Keratinocyte (primary cell): ENCODE measurements around the gene NAA35. TPM values are rescaled to one million over a fixed set of nuclear protein-coding genes. Genes with fewer than 3 reads are reported as not detected.
A peak's percentile ranks its signal among the peaks of the same experiment; 100 is the strongest.

Source experiments
- DNase-seq: peaks from one replicate; pipeline ENCODE4 v3.0.0-alpha.2; 2011; ENCODE audit warnings: low read depth, missing footprints, low spot score
- FAIRE-seq: peaks from 2 replicates; lab custom pipeline; 2011; peaks lifted over from hg19 to GRCh38; lab: Jason Lieb, UNC
- H2AFZ ChIP-seq: 2 replicates; pipeline ENCODE4 v1.6.0; 2012; ENCODE audit warnings: low read length, control low read depth, inconsistent platforms; ENCODE audit not compliant: control insufficient read depth
- H3K27ac ChIP-seq: 2 replicates; pipeline ENCODE4 v1.5.1; 2011; ENCODE audit warnings: low read length; ENCODE audit not compliant: control insufficient read depth, insufficient read depth
- H3K27me3 ChIP-seq: 3 replicates; pipeline ENCODE4 v1.6.0; 2011; ENCODE audit warnings: low read length; ENCODE audit not compliant: control insufficient read depth, insufficient read depth; ENCODE audit errors: extremely low read depth
- H3K36me3 ChIP-seq, 2 experiments: 2 replicates in 1 of 2; 3 replicates in 1 of 2; pipeline ENCODE4 v1.5.1; 2011; ENCODE audit warnings: low read length in 2 of 2, mild to moderate bottlenecking in 1 of 2; ENCODE audit not compliant: control insufficient read depth in 2 of 2, insufficient read depth in 2 of 2; ENCODE audit errors: extremely low read depth in 1 of 2
- H3K4me1 ChIP-seq: 3 replicates; pipeline ENCODE4 v1.5.1; 2011; ENCODE audit warnings: low read length; ENCODE audit not compliant: control insufficient read depth, insufficient read depth; ENCODE audit errors: extremely low read depth
- H3K4me2 ChIP-seq: 3 replicates; pipeline ENCODE4 v1.6.0; 2011; ENCODE audit warnings: low read depth, low read length; ENCODE audit not compliant: control insufficient read depth, insufficient read depth; ENCODE audit errors: extremely low read depth
- H3K4me3 ChIP-seq, 3 experiments: fragments of 200-600 bp in 1 of 3; sonication (generic) in 1 of 3; 2 replicates in 2 of 3; 3 replicates in 1 of 3; pipeline ENCODE4 v1.5.1; 2011 to 2016; ENCODE audit warnings: low read length in 3 of 3, mild to moderate bottlenecking in 3 of 3, control low read depth in 2 of 3, inconsistent platforms in 1 of 3, low read depth in 1 of 3, mixed read lengths in 1 of 3, mixed run types in 1 of 3, moderate library complexity in 1 of 3; ENCODE audit not compliant: control insufficient read depth in 2 of 3, insufficient read depth in 2 of 3; ENCODE audit errors: extremely low read depth in 1 of 3
- H3K79me2 ChIP-seq: 2 replicates; pipeline ENCODE4 v1.6.0; 2012; ENCODE audit warnings: low read length; ENCODE audit not compliant: control insufficient read depth, insufficient read depth
- H3K9ac ChIP-seq: 3 replicates; pipeline ENCODE4 v1.6.0; 2011; ENCODE audit warnings: low read length; ENCODE audit not compliant: control insufficient read depth, insufficient read depth; ENCODE audit errors: extremely low read depth
- H3K9me1 ChIP-seq: 3 replicates; pipeline ENCODE4 v1.6.0; 2011; ENCODE audit warnings: low read length; ENCODE audit not compliant: control insufficient read depth, insufficient read depth; ENCODE audit errors: extremely low read depth
- H3K9me3 ChIP-seq: 2 replicates; pipeline ENCODE4 v1.5.1; 2012; ENCODE audit warnings: low read depth, low read length; ENCODE audit not compliant: control insufficient read depth
- H4K20me1 ChIP-seq: 3 replicates; pipeline ENCODE4 v1.6.0; 2011; ENCODE audit warnings: low read length; ENCODE audit not compliant: control insufficient read depth, insufficient read depth; ENCODE audit errors: extremely low read depth
- CTCF ChIP-seq, 3 experiments: IDR thresholded peaks in 1 of 3; conservative IDR thresholded peaks in 1 of 3; optimal IDR thresholded peaks in 1 of 3; 2 replicates in 2 of 3; 3 replicates in 1 of 3; pipeline versions ENCODE3 to v1.5.1; 2011; ENCODE audit warnings: low read length in 3 of 3, mild to moderate bottlenecking in 3 of 3, moderate library complexity in 2 of 3, control low read depth in 1 of 3, inconsistent platforms in 1 of 3; ENCODE audit not compliant: insufficient read depth in 2 of 3; ENCODE audit errors: extremely low read depth in 1 of 3
- EZH2 ChIP-seq: IDR thresholded peaks from one replicate; pipeline ENCODE4 v1.6.1; 2012; ENCODE audit warnings: inconsistent platforms, mild to moderate bottlenecking, low read length, moderate library complexity
- dilution Hi-C: fragments of 300-500 bp; cut with MboI; formaldehyde crosslinking; loops from one replicate; pipeline ENCODE4 v1.7.0; 2020; ENCODE audit warnings: low sequenced_read_pairs; ENCODE audit not compliant: extremely low pct_ligation_motif_present
- polyA plus RNA-seq, 5 experiments: library from polyadenylated mRNA; depleted of rRNA in 3 of 5; stranded (reverse) in 3 of 5; stranded (forward) in 1 of 5; unstranded in 1 of 5; fragments of >200 nt; gene quantifications; 1 replicate in 1 of 5; 2 replicates in 3 of 5; 3 replicates in 1 of 5; pipeline versions ENCODE4 v1.2.1 to v1.2.3, GENCODE V29; 2011 to 2012; ENCODE audit warnings: missing spikeins in 2 of 5, low read depth in 1 of 5, low replicate concordance in 1 of 5

Gene NAA35
- polyA plus RNA-seq, 1 donor (not counting 4 experiments of a cell fraction or from before 2014, with no cell fraction given): 33.8 TPM

DNA sequence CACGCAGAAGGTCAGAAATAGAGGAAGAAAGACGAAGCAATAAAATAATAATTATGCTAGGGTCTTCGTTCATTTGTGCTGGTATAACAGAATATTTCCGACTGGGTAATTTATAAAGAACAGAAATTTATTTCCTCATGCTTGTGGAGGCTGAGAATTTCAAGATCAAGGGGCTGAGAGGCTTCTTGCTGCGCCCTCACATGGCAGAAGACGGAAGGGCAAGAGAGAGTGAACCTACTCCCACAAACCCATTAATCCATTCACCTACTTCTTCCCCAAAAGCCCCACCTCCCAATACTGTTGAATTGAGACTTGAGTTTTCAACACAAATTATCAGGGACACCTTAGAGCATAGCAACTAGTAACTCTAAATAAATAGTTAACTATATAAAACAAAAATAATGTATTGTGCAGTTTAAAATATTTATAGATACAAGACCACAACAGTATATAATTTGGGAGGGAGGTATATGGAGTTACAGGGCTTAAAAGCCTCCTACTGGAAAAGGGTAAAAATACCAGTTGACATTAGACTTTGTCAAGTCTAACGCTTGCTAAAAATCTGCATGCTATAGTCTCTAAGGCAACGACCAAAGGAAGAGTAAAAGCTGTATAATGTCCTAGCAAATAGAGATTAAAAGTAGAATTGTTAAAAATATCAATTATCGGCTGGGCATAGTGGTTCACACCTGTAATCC lies 40.3 kb upstream of the NAA35 start:
- Histone ChIP-seq H4K20me1 (no peaks in the 10 kb centered on the region), H3K9me3 (no peaks in the 10 kb centered on the region), H3K4me2 (no peak overlapping the region), H3K4me1 (no peaks in the 10 kb centered on the region), H3K4me3 (no peak overlapping the region), H3K79me2 (no peaks in the 10 kb centered on the region), H3K9me1 (no peaks in the 10 kb centered on the region), H3K9ac (no peak overlapping the region), H3K27me3 (no peaks in the 10 kb centered on the region), H2AFZ (no peak overlapping the region), H3K36me3 (no peaks in the 10 kb centered on the region), H3K27ac (no peak overlapping the region)
- TF ChIP-seq CTCF (optimal IDR thresholded peaks at IDR 0.05 in 1 of 3, IDR thresholded peaks at IDR 0.05 in 1 of 3, conservative IDR thresholded peaks at IDR 0.05 in 1 of 3; ENCODE audit: extremely low read depth in 1 of 3, insufficient read depth in 2 of 3, low read length in 3 of 3) (peak; percentile 45 to 86 (median 75)), EZH2 (no peak)
- DNase-seq (no peak), FAIRE-seq (peak; percentile 64)
- dilution Hi-C loops: no loop called here

- FAIRE-seq: no peak
- Histone ChIP-seq H3K27ac (no peak overlapping the region), H3K9ac (no peak overlapping the region), H2AFZ (no peak overlapping the region), H3K9me1 (no peaks in the 10 kb centered on the region), H3K4me1 (no peaks in the 10 kb centered on the region), H3K36me3 (no peaks in the 10 kb centered on the region), H3K27me3 (no peaks in the 10 kb centered on the region), H4K20me1 (no peaks in the 10 kb centered on the region), H3K79me2 (no peaks in the 10 kb centered on the region), H3K9me3 (no peaks in the 10 kb centered on the region), H3K4me2 (no peak overlapping the region), H3K4me3 (no peak overlapping the region)
- dilution Hi-C loops: no loop called here
- no peak for DNase-seq
- TF ChIP-seq EZH2 (no peak), CTCF (optimal IDR thresholded peaks at IDR 0.05 in 1 of 3, IDR thresholded peaks at IDR 0.05 in 1 of 3, conservative IDR thresholded peaks at IDR 0.05 in 1 of 3; ENCODE audit: extremely low read depth in 1 of 3, insufficient read depth in 2 of 3, low read length in 3 of 3) (no peak)
Measured at GRCh38 chr9:85904975-85905374, 36.0 kb upstream of the NAA35 start.
